ENCODE results near the gene MNAT1. TPM values are rescaled to one million over a fixed set of nuclear protein-coding genes. Genes with fewer than 3 reads are reported as not detected.

The MNAT1 gene
- total RNA-seq, 1 donor from 2014 or later = 54.1 TPM

DNA sequence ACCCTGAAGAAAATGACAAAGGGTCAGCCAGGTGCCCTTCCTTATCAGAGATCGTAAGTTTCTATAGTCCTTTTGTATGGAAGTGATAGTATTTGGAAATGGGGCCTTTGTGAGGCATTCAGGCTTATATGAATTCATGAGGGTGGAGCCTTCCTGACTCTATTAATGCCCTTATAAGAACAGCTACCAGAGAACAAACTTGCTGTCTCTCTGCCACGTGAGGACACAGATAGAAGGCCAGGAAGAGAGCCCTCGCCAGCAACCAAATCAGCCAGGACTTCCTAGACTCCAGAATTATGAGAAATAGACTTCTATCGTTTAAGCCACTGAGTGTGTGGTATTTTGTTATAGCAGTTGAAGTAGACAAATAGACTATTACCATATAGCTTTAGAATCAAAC, 209.6 kb downstream of the MNAT1 start:
- peaks cover 9% of the 10 kb centered on the region for H3K4me1 Mint-ChIP-seq (ENCODE audit: low read depth)
- H3K27ac Mint-ChIP-seq = peak overlapping the region; percentile 30
- TF ChIP-seq CTCF (IDR thresholded peaks at IDR 0.05; ENCODE audit: unreplicated experiment) = no peak
- no peaks in the 10 kb centered on the region for H3K27me3 Mint-ChIP-seq
- no peak for DNase-seq (ENCODE audit: low spot score, unreplicated experiment)
- peaks cover 2% of the 10 kb centered on the region for H3K9me3 Mint-ChIP-seq (ENCODE audit: low read depth)
- no peak overlapping the region for H3K4me3 Mint-ChIP-seq (ENCODE audit: low read depth)
- peaks cover 3% of the 10 kb centered on the region for H3K36me3 Mint-ChIP-seq (ENCODE audit: insufficient read depth)

DNA sequence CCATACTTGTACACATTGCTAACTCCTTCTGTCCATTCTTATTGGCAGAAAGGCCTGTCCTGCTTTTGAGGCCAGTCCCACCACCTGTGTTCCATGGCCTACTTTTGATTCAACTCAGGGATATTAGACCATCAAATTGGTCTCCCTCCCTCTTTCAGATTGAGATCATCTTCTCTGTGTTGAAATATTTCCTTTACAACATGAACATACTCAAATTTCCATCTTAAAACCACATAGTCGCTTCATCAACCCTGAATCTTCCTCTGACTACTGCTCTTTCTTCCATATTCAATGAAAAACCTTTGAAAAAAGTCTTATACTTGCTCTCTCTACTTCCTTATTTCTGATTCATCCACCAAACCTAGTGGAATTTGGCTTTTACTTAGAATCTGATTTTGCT, 211.4 kb downstream of the MNAT1 start:
- Mint-ChIP-seq H3K36me3 (ENCODE audit: insufficient read depth) (peaks cover 3% of the 10 kb centered on the region), H3K4me3 (ENCODE audit: low read depth) (no peak overlapping the region), H3K9me3 (ENCODE audit: low read depth) (no peaks in the 10 kb centered on the region), H3K27me3 (no peaks in the 10 kb centered on the region), H3K27ac (no peak overlapping the region), H3K4me1 (ENCODE audit: low read depth) (peaks cover 9% of the 10 kb centered on the region)
- TF ChIP-seq CTCF (IDR thresholded peaks at IDR 0.05; ENCODE audit: unreplicated experiment) = no peak
- DNase-seq (ENCODE audit: low spot score, unreplicated experiment) = no peak

GRCh38 chr14:60946773-60947172, 212.2 kb downstream of the MNAT1 start:
- no peak for DNase-seq (ENCODE audit: low spot score, unreplicated experiment)
- Mint-ChIP-seq H3K27me3 (no peaks in the 10 kb centered on the region), H3K4me1 (ENCODE audit: low read depth) (peaks cover 9% of the 10 kb centered on the region), H3K4me3 (ENCODE audit: low read depth) (no peak overlapping the region), H3K27ac (no peak overlapping the region), H3K36me3 (ENCODE audit: insufficient read depth) (no peaks in the 10 kb centered on the region), H3K9me3 (ENCODE audit: low read depth) (no peaks in the 10 kb centered on the region)
- TF ChIP-seq CTCF (IDR thresholded peaks at IDR 0.05; ENCODE audit: unreplicated experiment) = no peak

GRCh38 chr14:60951776-60952435, 217.3 kb downstream of the MNAT1 start:
- Mint-ChIP-seq H3K27ac (no peak overlapping the region), H3K27me3 (no peaks in the 10 kb centered on the region), H3K9me3 (ENCODE audit: low read depth) (peaks cover 14% of the 10 kb centered on the region), H3K4me1 (ENCODE audit: low read depth) (no peaks in the 10 kb centered on the region), H3K36me3 (ENCODE audit: insufficient read depth) (peaks cover 20% of the 10 kb centered on the region), H3K4me3 (ENCODE audit: low read depth) (no peak overlapping the region)
- DNase-seq (ENCODE audit: low spot score, unreplicated experiment) = no peak
- TF ChIP-seq CTCF (IDR thresholded peaks at IDR 0.05; ENCODE audit: unreplicated experiment) = no peak

- no peak for TF ChIP-seq CTCF (IDR thresholded peaks at IDR 0.05; ENCODE audit: unreplicated experiment)
- DNase-seq (ENCODE audit: low spot score, unreplicated experiment) = no peak
- Mint-ChIP-seq H3K4me1 (ENCODE audit: low read depth) (no peaks in the 10 kb centered on the region), H3K36me3 (ENCODE audit: insufficient read depth) (peaks cover 40% of the 10 kb centered on the region), H3K27me3 (no peaks in the 10 kb centered on the region), H3K27ac (no peak overlapping the region), H3K4me3 (ENCODE audit: low read depth) (no peak overlapping the region), H3K9me3 (ENCODE audit: low read depth) (peaks cover 28% of the 10 kb centered on the region)
Measured at GRCh38 chr14:60956202-60956601, 221.6 kb downstream of the MNAT1 start.

All from progenitor cell of endocrine pancreas (in vitro differentiated cells).